MM.1S (cell line): ENCODE measurements around the gene WDR64.

Experiments
- CTCF ChIP-seq: fragments of 300-600 bp; sonication (generic); IDR thresholded peaks from 2 replicates; pipeline ENCODE4 v1.5.1; 2016; ENCODE audit warnings: antibody characterized with exemption, low read length, mixed read lengths
- EZH2 ChIP-seq: fragments of 300-600 bp; sonication (generic); optimal IDR thresholded peaks from 2 replicates; pipeline ENCODE3; 2017; ENCODE audit warnings: low read depth, mild to moderate bottlenecking, antibody characterized with exemption, low read length, mixed read lengths

- no peak for TF ChIP-seq EZH2
- TF ChIP-seq CTCF, result no peak
These were observed 34.7 kb upstream of the WDR64 start for GRCh38 chr1:241617426-241617825.
